H1 (cell line): ENCODE measurements around the gene PRSS53. TPM values are rescaled to one million over a fixed set of nuclear protein-coding genes. Genes with fewer than 3 reads are reported as not detected.

ENCODE experiments used
- ASH2L ChIP-seq: fragments of 200-600, 300-600 bp; sonication (generic); IDR thresholded peaks from one replicate; pipeline ENCODE4 v1.7.1; 2017; ENCODE audit warnings: low read length
- BRCA1 ChIP-seq: IDR thresholded peaks from 2 replicates; pipeline ENCODE4 v1.6.1; 2012; ENCODE audit warnings: low read depth, low read length, improper control_type of control experiment
- CBX8 ChIP-seq: fragments of 300-800, 300-1000 bp; sonication (generic); IDR thresholded peaks from 2 replicates; pipeline ENCODE4 v1.7.1; 2016; ENCODE audit warnings: low read depth, low read length, borderline replicate concordance
- CHD2 ChIP-seq: IDR thresholded peaks from 2 replicates; pipeline ENCODE4 v1.6.1; 2012; ENCODE audit warnings: low read length, improper control_type of control experiment
- FOSL1 ChIP-seq: IDR thresholded peaks from 2 replicates; pipeline ENCODE4 v1.6.1; 2011; ENCODE audit warnings: mild to moderate bottlenecking, low read depth, low read length, moderate library complexity; ENCODE audit not compliant: insufficient read depth
- GTF2F1 ChIP-seq: IDR thresholded peaks from 2 replicates; pipeline ENCODE4 v1.6.1; 2012; ENCODE audit warnings: low read depth, low read length, improper control_type of control experiment, borderline replicate concordance
- KDM4A ChIP-seq: IDR thresholded peaks from one replicate; pipeline ENCODE4 v1.7.1; 2012; ENCODE audit warnings: low read depth, mild to moderate bottlenecking, moderate library complexity, low read length, inconsistent platforms; ENCODE audit not compliant: severe bottlenecking
- KDM5A ChIP-seq: fragments of 200-600 bp; IDR thresholded peaks from 2 replicates; pipeline ENCODE4 v1.7.1; 2012; ENCODE audit warnings: mild to moderate bottlenecking, low read length, inconsistent platforms, mixed read lengths
- NRF1 ChIP-seq: IDR thresholded peaks from 2 replicates; pipeline ENCODE4 v1.6.1; 2011; ENCODE audit warnings: mild to moderate bottlenecking, low read depth, low read length, improper control_type of control experiment
- PHF8 ChIP-seq: fragments of 200-600 bp; sonication (generic); conservative IDR thresholded peaks from 2 replicates; pipeline ENCODE4 v1.7.1; 2012; ENCODE audit warnings: low read depth, mild to moderate bottlenecking, inconsistent platforms, low read length, moderate library complexity
- POLR2AphosphoS5 ChIP-seq: IDR thresholded peaks from 2 replicates; pipeline ENCODE4 v1.6.1; 2011; ENCODE audit warnings: low read depth, low read length
- POU5F1 ChIP-seq: IDR thresholded peaks from 2 replicates; pipeline ENCODE4 v1.6.1; 2011; ENCODE audit warnings: low read depth, mild to moderate bottlenecking, low read length, moderate library complexity
- RFX5 ChIP-seq: IDR thresholded peaks from 2 replicates; pipeline ENCODE4 v1.6.1; 2011; ENCODE audit warnings: low read depth, low read length, improper control_type of control experiment, borderline replicate concordance
- SAP30 ChIP-seq: fragments of 300-600 bp; sonication (generic); IDR thresholded peaks from 2 replicates; pipeline ENCODE4 v1.7.1; 2012; ENCODE audit warnings: low read length, moderate library complexity, mild to moderate bottlenecking, inconsistent platforms; ENCODE audit not compliant: insufficient read depth, insufficient replicate concordance
- SIRT6 ChIP-seq: IDR thresholded peaks from one replicate; pipeline ENCODE4 v1.7.1; 2012; ENCODE audit warnings: low read length, inconsistent platforms
- SP1 ChIP-seq: IDR thresholded peaks from 2 replicates; pipeline ENCODE4 v1.6.1; 2011; ENCODE audit warnings: low read depth, low read length
- SP4 ChIP-seq: IDR thresholded peaks from 2 replicates; pipeline ENCODE4 v1.6.1; 2012; ENCODE audit warnings: low read length, inconsistent platforms
- SRF ChIP-seq: IDR thresholded peaks from 2 replicates; pipeline ENCODE4 v1.6.1; 2011; ENCODE audit warnings: mild to moderate bottlenecking, low read depth, low read length, moderate library complexity
- TAF7 ChIP-seq: optimal IDR thresholded peaks from 2 replicates; pipeline ENCODE3; 2011; ENCODE audit warnings: low read depth, mild to moderate bottlenecking, inconsistent platforms, low read length, moderate library complexity, borderline replicate concordance
- TEAD4 ChIP-seq: IDR thresholded peaks from 2 replicates; pipeline ENCODE4 v1.6.1; 2012; ENCODE audit warnings: low read depth, low read length, inconsistent platforms, mixed read lengths
- polyA plus RNA-seq, 7 experiments: library from polyadenylated mRNA; depleted of rRNA in 3 of 7; stranded (reverse) in 5 of 7; unstranded in 2 of 7; fragments of >200 nt in 5 of 7; fragments of 200-250 nt in 2 of 7; gene quantifications; 1 replicate in 5 of 7; 2 replicates in 1 of 7; 4 replicates in 1 of 7; pipeline versions ENCODE4 v1.2.1 to v1.2.3, GENCODE V29; 2011 to 2013; ENCODE audit warnings: missing spikeins in 2 of 7, mixed read lengths in 2 of 7
- total RNA-seq: library from RNA; stranded (reverse); fragmentation: NEBNext Ultra II Directional; extraction: Animal tissue kit (Norgen Biotek cat#: 25700); gene quantifications from 2 replicates; pipeline ENCODE4 v1.2.1, GENCODE V29; 2021
- TF ChIP-seq, protein P1 (sequence below), 3 experiments: IDR thresholded peaks; 1 replicate in 2 of 3; 2 replicates in 1 of 3; pipeline versions ENCODE4 v1.5.1 to v1.6.1; 2011; ENCODE audit warnings: low read length in 3 of 3, mild to moderate bottlenecking in 3 of 3, inconsistent platforms in 2 of 3, low read depth in 1 of 3, moderate library complexity in 1 of 3; ENCODE audit not compliant: insufficient read depth in 1 of 3; ENCODE audit errors: control extremely low read depth in 1 of 3

Gene PRSS53
- total and polyA plus RNA-seq, 2 of the 8 experiments (the other 6 are each of a cell fraction or from before 2014, with no cell fraction given): 1.7 to 2.6 TPM

GRCh38 chr16:31134625-31135534, 46.1 kb upstream of the PRSS53 start (continued):
- no peak for TF ChIP-seq POU5F1
- TF ChIP-seq SIRT6: no peak
- TF ChIP-seq RFX5: no peak
- no peak for TF ChIP-seq CBX8
- peak; percentile 53 for TF ChIP-seq ASH2L
- no peak for TF ChIP-seq BRCA1
- no peak for TF ChIP-seq KDM5A
- no peak for TF ChIP-seq SP4
- no peak for TF ChIP-seq TEAD4
- peak; percentile 53 for TF ChIP-seq SAP30
- no peak for TF ChIP-seq KDM4A
- TF ChIP-seq NRF1: no peak
- no peak for TF ChIP-seq GTF2F1
- peak; percentile 36 for TF ChIP-seq TAF7
- peak; percentile 51 for TF ChIP-seq PHF8
- no peak for TF ChIP-seq FOSL1
- no peak for TF ChIP-seq SRF
- TF ChIP-seq POLR2AphosphoS5: no peak; the same call in 1 of the 2 replicates
- TF ChIP-seq, protein P1, sequence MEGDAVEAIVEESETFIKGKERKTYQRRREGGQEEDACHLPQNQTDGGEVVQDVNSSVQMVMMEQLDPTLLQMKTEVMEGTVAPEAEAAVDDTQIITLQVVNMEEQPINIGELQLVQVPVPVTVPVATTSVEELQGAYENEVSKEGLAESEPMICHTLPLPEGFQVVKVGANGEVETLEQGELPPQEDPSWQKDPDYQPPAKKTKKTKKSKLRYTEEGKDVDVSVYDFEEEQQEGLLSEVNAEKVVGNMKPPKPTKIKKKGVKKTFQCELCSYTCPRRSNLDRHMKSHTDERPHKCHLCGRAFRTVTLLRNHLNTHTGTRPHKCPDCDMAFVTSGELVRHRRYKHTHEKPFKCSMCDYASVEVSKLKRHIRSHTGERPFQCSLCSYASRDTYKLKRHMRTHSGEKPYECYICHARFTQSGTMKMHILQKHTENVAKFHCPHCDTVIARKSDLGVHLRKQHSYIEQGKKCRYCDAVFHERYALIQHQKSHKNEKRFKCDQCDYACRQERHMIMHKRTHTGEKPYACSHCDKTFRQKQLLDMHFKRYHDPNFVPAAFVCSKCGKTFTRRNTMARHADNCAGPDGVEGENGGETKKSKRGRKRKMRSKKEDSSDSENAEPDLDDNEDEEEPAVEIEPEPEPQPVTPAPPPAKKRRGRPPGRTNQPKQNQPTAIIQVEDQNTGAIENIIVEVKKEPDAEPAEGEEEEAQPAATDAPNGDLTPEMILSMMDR (IDR thresholded peaks at IDR 0.05; ENCODE audit: control extremely low read depth in 1 of 3, insufficient read depth in 1 of 3, low read depth in 1 of 3, low read length in 3 of 3): no peak
- TF ChIP-seq SP1: no peak
- TF ChIP-seq CHD2: no peak
